Measurements from ENCODE around the gene RBM15B. TPM values are rescaled to one million over a fixed set of nuclear protein-coding genes. Genes with fewer than 3 reads are reported as not detected.

RBM15B gene
- total and polyA plus RNA-seq, 4 donors: 8.4 to 31.8 (median 17.7) TPM

- H3K27ac ChIP-seq (ENCODE audit: low read depth in 1 of 2, low read length in 1 of 2): no peak overlapping the region
- 58 to 71% methylated on average over 4 of the region's 4 CpGs for whole genome bisulfite sequencing, 2 donors
- ATAC-seq (ENCODE audit: insufficient read depth, low FRiP score): no peak
- no peak overlapping the region for H3K9ac ChIP-seq (ENCODE audit: insufficient read depth in 1 of 2, low read length in 2 of 2)
- H3K9me3 ChIP-seq (ENCODE audit: control insufficient read depth in 4 of 4, insufficient read depth in 3 of 4, low read length in 3 of 4): no peaks in the 10 kb centered on the region
- DNase-seq: no peak
- TF ChIP-seq CTCF (IDR thresholded peaks at IDR 0.05; ENCODE audit: control extremely low read depth, extremely low read depth): no peak
- no peaks in the 10 kb centered on the region for H3K27me3 ChIP-seq (ENCODE audit: control insufficient read depth in 3 of 3, insufficient read depth in 3 of 3, low read length in 2 of 3)
- peaks cover 8 to 32% (median 20%) of the 10 kb centered on the region in 4 donors for H3K36me3 ChIP-seq (ENCODE audit: control insufficient read depth in 4 of 4, insufficient read depth in 4 of 4, low read length in 4 of 4)
- no peaks in the 10 kb centered on the region for H3K4me1 ChIP-seq (ENCODE audit: control insufficient read depth in 5 of 5, insufficient read depth in 5 of 5, low read length in 5 of 5)
- no peak overlapping the region for H3K4me3 ChIP-seq
These were observed 10.7 kb downstream of the RBM15B start for GRCh38 chr3:51401735-51402134.

- no peak overlapping the region for H3K27ac ChIP-seq (ENCODE audit: low read depth in 1 of 2, low read length in 1 of 2)
- H3K9me3 ChIP-seq (ENCODE audit: control insufficient read depth in 4 of 4, insufficient read depth in 3 of 4, low read length in 3 of 4): no peaks in the 10 kb centered on the region
- H3K36me3 ChIP-seq (ENCODE audit: control insufficient read depth in 4 of 4, insufficient read depth in 4 of 4, low read length in 4 of 4): peaks cover 11 to 21% (median 15%) of the 10 kb centered on the region in 4 donors
- TF ChIP-seq CTCF (IDR thresholded peaks at IDR 0.05; ENCODE audit: control extremely low read depth, extremely low read depth): no peak
- ATAC-seq (ENCODE audit: insufficient read depth, low FRiP score): no peak
- no peak overlapping the region for H3K4me3 ChIP-seq
- H3K9ac ChIP-seq (ENCODE audit: insufficient read depth in 1 of 2, low read length in 2 of 2): no peak overlapping the region
- H3K27me3 ChIP-seq (ENCODE audit: control insufficient read depth in 3 of 3, insufficient read depth in 3 of 3, low read length in 2 of 3): no peaks in the 10 kb centered on the region
- H3K4me1 ChIP-seq (ENCODE audit: control insufficient read depth in 5 of 5, insufficient read depth in 5 of 5, low read length in 5 of 5): no peaks in the 10 kb centered on the region
- DNase-seq: no peak
These were observed 12.6 kb downstream of the RBM15B start for GRCh38 chr3:51403675-51404074.

- Histone ChIP-seq H3K4me3 (no peak overlapping the region), H3K27me3 (ENCODE audit: control insufficient read depth in 3 of 3, insufficient read depth in 3 of 3, low read length in 2 of 3) (no peaks in the 10 kb centered on the region), H3K27ac (ENCODE audit: low read depth in 1 of 2, low read length in 1 of 2) (no peak overlapping the region), H3K36me3 (ENCODE audit: control insufficient read depth in 4 of 4, insufficient read depth in 4 of 4, low read length in 4 of 4) (peaks cover 15 to 21% (median 19%) of the 10 kb centered on the region in 4 donors), H3K4me1 (ENCODE audit: control insufficient read depth in 5 of 5, insufficient read depth in 5 of 5, low read length in 5 of 5) (no peaks in the 10 kb centered on the region), H3K9ac (ENCODE audit: insufficient read depth in 1 of 2, low read length in 2 of 2) (no peak overlapping the region), H3K9me3 (ENCODE audit: control insufficient read depth in 4 of 4, insufficient read depth in 3 of 4, low read length in 3 of 4) (no peaks in the 10 kb centered on the region)
- DNase-seq: no peak
- 93% methylated on average over 2 of the region's 2 CpGs for WGBS, 2 donors
- TF ChIP-seq CTCF (IDR thresholded peaks at IDR 0.05; ENCODE audit: control extremely low read depth, extremely low read depth): no peak
- no peak for ATAC-seq (ENCODE audit: insufficient read depth, low FRiP score)
These were observed 16.9 kb downstream of the RBM15B start for GRCh38 chr3:51408021-51408420.

- Histone ChIP-seq H3K9ac (ENCODE audit: insufficient read depth in 1 of 2, low read length in 2 of 2) (no peak overlapping the region), H3K27ac (ENCODE audit: low read depth in 1 of 2, low read length in 1 of 2) (no peak overlapping the region), H3K9me3 (ENCODE audit: control insufficient read depth in 4 of 4, insufficient read depth in 3 of 4, low read length in 3 of 4) (no peaks in the 10 kb centered on the region), H3K36me3 (ENCODE audit: control insufficient read depth in 4 of 4, insufficient read depth in 4 of 4, low read length in 4 of 4) (peaks cover 13 to 24% (median 20%) of the 10 kb centered on the region in 4 donors), H3K27me3 (ENCODE audit: control insufficient read depth in 3 of 3, insufficient read depth in 3 of 3, low read length in 2 of 3) (no peaks in the 10 kb centered on the region), H3K4me1 (ENCODE audit: control insufficient read depth in 5 of 5, insufficient read depth in 5 of 5, low read length in 5 of 5) (no peaks in the 10 kb centered on the region), H3K4me3 (no peak overlapping the region)
- ATAC-seq (ENCODE audit: insufficient read depth, low FRiP score) (no peak), DNase-seq (no peak)
- TF ChIP-seq CTCF (IDR thresholded peaks at IDR 0.05; ENCODE audit: control extremely low read depth, extremely low read depth): no peak
- WGBS, 2 donors: 58 to 67% methylated on average over 2 of the region's 2 CpGs
These were observed 17.7 kb downstream of the RBM15B start for GRCh38 chr3:51408813-51409212.
